NT2/D1 (cell line): ENCODE measurements around the gene LRP1-AS.

ENCODE experiments used
- YY1 ChIP-seq: IDR thresholded peaks from 2 replicates; pipeline ENCODE4 v1.6.1; 2011; ENCODE audit not compliant: insufficient read length, insufficient read depth
- ZNF274 ChIP-seq: IDR thresholded peaks from 2 replicates; pipeline ENCODE4 v1.6.1; 2011; ENCODE audit warnings: mild to moderate bottlenecking, low read depth, low read length

GRCh38 chr12:57105011-57105753, 42.2 kb downstream of the LRP1-AS start:
- TF ChIP-seq ZNF274 (no peak), YY1 (no peak)
